ENCODE data around the gene EPN2. TPM values are rescaled to one million over a fixed set of nuclear protein-coding genes. Genes with fewer than 3 reads are reported as not detected.

Gene EPN2
- total RNA-seq, 1 experiment from 2014 or later, result 35.6 TPM

GRCh38 chr17:19311421-19312215 lies 74.5 kb downstream of the EPN2 start:
- Mint-ChIP-seq H3K36me3 (ENCODE audit: insufficient read depth, unreplicated experiment) (peaks cover 35% of the 10 kb centered on the region), H3K27ac (ENCODE audit: unreplicated experiment) (no peak overlapping the region), H3K4me1 (ENCODE audit: low read depth, unreplicated experiment) (peaks cover 5% of the 10 kb centered on the region), H3K27me3 (ENCODE audit: insufficient read depth, unreplicated experiment) (no peaks in the 10 kb centered on the region), H3K9me3 (ENCODE audit: unreplicated experiment) (no peaks in the 10 kb centered on the region), H3K4me3 (ENCODE audit: unreplicated experiment) (no peak overlapping the region)
- DNase-seq, result no peak
- peaks cover 5% of the 10 kb centered on the region for H3K36me3 ChIP-seq (ENCODE audit: control insufficient read depth, insufficient read depth, low read length)
- intact Hi-C loops (cut with micrococcal nuclease; ENCODE audit: unreplicated experiment), result no loop called here
- POLR2A ChIA-PET, result interaction anchor here (0.6 kb wide), 1 partner anchor 1792 kb away, joined by 5 read pairs; no protein-coding TSS in a partner anchor
- H3K9me3 ChIP-seq, result no peaks in the 10 kb centered on the region
- H3K27me3 ChIP-seq (replicated peaks; ENCODE audit: control insufficient read depth, insufficient read depth, low read length), result no peaks in the 10 kb centered on the region
- TF ChIP-seq, protein P1, sequence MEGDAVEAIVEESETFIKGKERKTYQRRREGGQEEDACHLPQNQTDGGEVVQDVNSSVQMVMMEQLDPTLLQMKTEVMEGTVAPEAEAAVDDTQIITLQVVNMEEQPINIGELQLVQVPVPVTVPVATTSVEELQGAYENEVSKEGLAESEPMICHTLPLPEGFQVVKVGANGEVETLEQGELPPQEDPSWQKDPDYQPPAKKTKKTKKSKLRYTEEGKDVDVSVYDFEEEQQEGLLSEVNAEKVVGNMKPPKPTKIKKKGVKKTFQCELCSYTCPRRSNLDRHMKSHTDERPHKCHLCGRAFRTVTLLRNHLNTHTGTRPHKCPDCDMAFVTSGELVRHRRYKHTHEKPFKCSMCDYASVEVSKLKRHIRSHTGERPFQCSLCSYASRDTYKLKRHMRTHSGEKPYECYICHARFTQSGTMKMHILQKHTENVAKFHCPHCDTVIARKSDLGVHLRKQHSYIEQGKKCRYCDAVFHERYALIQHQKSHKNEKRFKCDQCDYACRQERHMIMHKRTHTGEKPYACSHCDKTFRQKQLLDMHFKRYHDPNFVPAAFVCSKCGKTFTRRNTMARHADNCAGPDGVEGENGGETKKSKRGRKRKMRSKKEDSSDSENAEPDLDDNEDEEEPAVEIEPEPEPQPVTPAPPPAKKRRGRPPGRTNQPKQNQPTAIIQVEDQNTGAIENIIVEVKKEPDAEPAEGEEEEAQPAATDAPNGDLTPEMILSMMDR (IDR thresholded peaks at IDR 0.05; ENCODE audit: insufficient read depth in 1 of 2, low read depth in 1 of 2, low read length in 1 of 2, severe bottlenecking in 1 of 2, unreplicated experiment in 1 of 2), result no peak
- BruUV-seq (replicated peaks), result no TSS peak
- CTCF ChIA-PET, result no interaction called here
- H3K4me3 ChIP-seq (ENCODE audit: low read depth, low read length), result no peak overlapping the region
- H3K4me1 ChIP-seq, result peaks cover under 1% of the 10 kb centered on the region; the same call in 1 of the 2 replicates

DNA sequence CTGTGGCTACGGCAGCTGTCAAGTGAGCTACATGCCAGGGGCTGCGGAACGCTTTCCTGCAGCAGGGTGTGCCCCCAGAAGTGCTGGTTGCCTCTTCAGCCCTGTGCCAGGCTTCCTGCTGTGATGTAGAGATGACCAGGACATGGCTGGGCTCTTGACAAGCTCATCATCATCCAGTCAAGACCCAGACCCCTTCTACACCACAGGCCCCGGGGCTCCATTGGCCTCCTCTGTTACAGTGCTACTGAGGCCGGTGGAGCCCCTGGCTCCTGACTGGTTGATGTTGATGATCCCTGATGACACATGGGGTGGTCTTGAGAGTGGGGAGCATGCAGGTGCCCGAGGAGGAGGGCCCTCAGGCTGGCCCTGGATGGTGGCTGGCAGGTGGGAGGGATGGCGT lies 75.2 kb downstream of the EPN2 start:
- POLR2A ChIA-PET, result interaction anchor here (0.6 kb wide), 1 partner anchor 1793 kb away, joined by 5 read pairs; no protein-coding TSS in a partner anchor
- Histone ChIP-seq H3K27me3 (replicated peaks; ENCODE audit: control insufficient read depth, insufficient read depth, low read length) (no peaks in the 10 kb centered on the region), H3K36me3 (ENCODE audit: control insufficient read depth, insufficient read depth, low read length) (peaks cover 6% of the 10 kb centered on the region), H3K4me1 (no peaks in the 10 kb centered on the region), H3K9me3 (no peaks in the 10 kb centered on the region), H3K4me3 (ENCODE audit: low read depth, low read length) (no peak overlapping the region)
- CTCF ChIA-PET, result no interaction called here
- peaks cover 5% of the 10 kb centered on the region for H3K4me1 Mint-ChIP-seq (ENCODE audit: low read depth, unreplicated experiment)
- no peaks in the 10 kb centered on the region for H3K9me3 Mint-ChIP-seq (ENCODE audit: unreplicated experiment)
- TF ChIP-seq, protein P1 (IDR thresholded peaks at IDR 0.05; ENCODE audit: insufficient read depth in 1 of 2, low read depth in 1 of 2, low read length in 1 of 2, severe bottlenecking in 1 of 2, unreplicated experiment in 1 of 2), result no peak
- no peak overlapping the region for H3K4me3 Mint-ChIP-seq (ENCODE audit: unreplicated experiment)
- no peaks in the 10 kb centered on the region for H3K27me3 Mint-ChIP-seq (ENCODE audit: insufficient read depth, unreplicated experiment)
- H3K27ac Mint-ChIP-seq (ENCODE audit: unreplicated experiment), result no peak overlapping the region
- no peak for DNase-seq
- H3K36me3 Mint-ChIP-seq (ENCODE audit: insufficient read depth, unreplicated experiment), result peaks cover 42% of the 10 kb centered on the region
- intact Hi-C loops (cut with micrococcal nuclease; ENCODE audit: unreplicated experiment), result no loop called here
- no TSS peak for BruUV-seq (replicated peaks)

DNA sequence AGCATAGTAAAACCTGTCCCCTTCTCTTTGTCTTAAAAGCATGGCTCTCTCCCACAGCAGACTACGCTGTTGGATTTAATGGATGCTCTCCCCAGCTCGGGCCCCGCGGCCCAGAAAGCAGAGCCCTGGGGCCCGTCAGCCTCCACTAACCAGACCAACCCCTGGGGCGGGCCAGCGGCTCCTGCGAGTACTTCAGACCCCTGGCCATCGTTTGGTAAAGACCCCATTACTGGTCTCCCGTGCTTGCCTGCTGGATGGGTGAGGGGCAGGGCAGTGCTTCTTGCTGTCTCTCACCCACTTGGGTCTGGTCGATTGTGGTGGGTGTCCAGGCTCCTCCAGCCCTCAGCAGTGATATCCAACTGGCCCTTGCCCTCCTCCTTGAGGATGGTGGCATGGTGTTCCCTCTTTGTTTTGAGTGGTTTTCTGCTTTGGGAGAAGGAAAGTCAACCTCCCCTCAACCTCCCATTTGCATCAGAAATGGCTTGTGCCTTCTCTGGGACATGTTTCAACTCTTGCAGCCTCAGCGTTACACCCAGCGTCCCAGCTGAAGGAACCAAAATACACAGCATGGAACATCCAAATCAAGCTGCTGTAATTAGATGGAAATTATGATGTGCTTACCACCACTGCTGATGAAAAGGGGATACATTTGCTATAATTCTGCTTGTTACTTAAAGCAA lies 76.0 kb downstream of the EPN2 start:
- no peak for DNase-seq
- Mint-ChIP-seq H3K4me3 (ENCODE audit: unreplicated experiment) (no peak overlapping the region), H3K36me3 (ENCODE audit: insufficient read depth, unreplicated experiment) (peaks cover 43% of the 10 kb centered on the region), H3K27ac (ENCODE audit: unreplicated experiment) (no peak overlapping the region), H3K27me3 (ENCODE audit: insufficient read depth, unreplicated experiment) (no peaks in the 10 kb centered on the region), H3K4me1 (ENCODE audit: low read depth, unreplicated experiment) (peaks cover 4% of the 10 kb centered on the region), H3K9me3 (ENCODE audit: unreplicated experiment) (no peaks in the 10 kb centered on the region)
- Histone ChIP-seq H3K4me3 (ENCODE audit: low read depth, low read length) (no peak overlapping the region), H3K9me3 (no peaks in the 10 kb centered on the region), H3K36me3 (ENCODE audit: control insufficient read depth, insufficient read depth, low read length) (peaks cover 9% of the 10 kb centered on the region), H3K27me3 (replicated peaks; ENCODE audit: control insufficient read depth, insufficient read depth, low read length) (no peaks in the 10 kb centered on the region), H3K4me1 (no peaks in the 10 kb centered on the region)
- ChIA-PET CTCF (no interaction called here), POLR2A (no interaction called here)
- TF ChIP-seq, protein P1 (IDR thresholded peaks at IDR 0.05; ENCODE audit: insufficient read depth in 1 of 2, low read depth in 1 of 2, low read length in 1 of 2, severe bottlenecking in 1 of 2, unreplicated experiment in 1 of 2), result no peak
- intact Hi-C loops (cut with micrococcal nuclease; ENCODE audit: unreplicated experiment), result no loop called here
- no TSS peak for BruUV-seq (replicated peaks)
